Measurements from ENCODE around the gene DPY30. TPM values are rescaled to one million over a fixed set of nuclear protein-coding genes. Genes with fewer than 3 reads are reported as not detected.
A peak's percentile ranks its signal among the peaks of the same experiment; 100 is the strongest.

DPY30 gene
- polyA plus RNA-seq, 1 donor (not counting 4 experiments of a cell fraction or from before 2014, with no cell fraction given), result 117 TPM

DNA sequence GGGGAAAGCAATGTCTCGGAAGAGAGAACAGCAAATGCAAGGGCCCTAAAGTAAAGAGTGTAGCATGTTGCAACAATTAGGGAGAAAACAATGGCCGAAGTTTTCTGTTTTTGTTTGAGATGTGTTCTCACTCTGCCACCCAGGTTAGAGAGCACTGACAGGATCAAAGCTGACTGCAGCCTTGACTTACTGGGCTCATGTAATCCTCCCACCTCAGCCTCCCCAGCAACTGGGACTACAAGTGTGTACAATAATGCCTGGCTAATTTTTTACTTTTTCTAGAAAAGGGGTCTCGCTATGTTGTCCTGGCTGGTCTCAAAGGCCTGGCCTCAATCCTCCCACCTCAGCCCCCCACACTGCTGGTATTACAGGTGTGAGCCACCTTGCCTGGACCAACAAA, 52.7 kb downstream of the DPY30 start:
- peaks cover 96% of the 10 kb centered on the region for H3K79me2 ChIP-seq (ENCODE audit: control insufficient read depth, insufficient read depth, low read length)
- peak overlapping the region; percentile 18 for H3K27ac ChIP-seq (ENCODE audit: control insufficient read depth, insufficient read depth, low read length)
- TF ChIP-seq, protein P1, sequence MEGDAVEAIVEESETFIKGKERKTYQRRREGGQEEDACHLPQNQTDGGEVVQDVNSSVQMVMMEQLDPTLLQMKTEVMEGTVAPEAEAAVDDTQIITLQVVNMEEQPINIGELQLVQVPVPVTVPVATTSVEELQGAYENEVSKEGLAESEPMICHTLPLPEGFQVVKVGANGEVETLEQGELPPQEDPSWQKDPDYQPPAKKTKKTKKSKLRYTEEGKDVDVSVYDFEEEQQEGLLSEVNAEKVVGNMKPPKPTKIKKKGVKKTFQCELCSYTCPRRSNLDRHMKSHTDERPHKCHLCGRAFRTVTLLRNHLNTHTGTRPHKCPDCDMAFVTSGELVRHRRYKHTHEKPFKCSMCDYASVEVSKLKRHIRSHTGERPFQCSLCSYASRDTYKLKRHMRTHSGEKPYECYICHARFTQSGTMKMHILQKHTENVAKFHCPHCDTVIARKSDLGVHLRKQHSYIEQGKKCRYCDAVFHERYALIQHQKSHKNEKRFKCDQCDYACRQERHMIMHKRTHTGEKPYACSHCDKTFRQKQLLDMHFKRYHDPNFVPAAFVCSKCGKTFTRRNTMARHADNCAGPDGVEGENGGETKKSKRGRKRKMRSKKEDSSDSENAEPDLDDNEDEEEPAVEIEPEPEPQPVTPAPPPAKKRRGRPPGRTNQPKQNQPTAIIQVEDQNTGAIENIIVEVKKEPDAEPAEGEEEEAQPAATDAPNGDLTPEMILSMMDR (optimal IDR thresholded peaks at IDR 0.05 in 1 of 3, IDR thresholded peaks at IDR 0.05 in 1 of 3, conservative IDR thresholded peaks at IDR 0.05 in 1 of 3; ENCODE audit: extremely low read depth in 1 of 3, insufficient read depth in 2 of 3, low read length in 3 of 3), result no peak
- no peak for TF ChIP-seq EZH2 (IDR thresholded peaks at IDR 0.05; ENCODE audit: low read length)
- DNase-seq (ENCODE audit: low read depth, low spot score) (no peak), FAIRE-seq (no peak)
- H3K4me3 ChIP-seq (ENCODE audit: control insufficient read depth in 2 of 3, extremely low read depth in 1 of 3, insufficient read depth in 2 of 3, low read depth in 1 of 3, low read length in 3 of 3), result no peak overlapping the region
- dilution Hi-C loops (cut with MboI; ENCODE audit: extremely low pct_ligation_motif_present, low sequenced_read_pairs), result no loop called here
- no peak overlapping the region for H3K4me2 ChIP-seq (ENCODE audit: control insufficient read depth, extremely low read depth, insufficient read depth, low read depth, low read length)
- H2AFZ ChIP-seq (ENCODE audit: control insufficient read depth, low read length), result no peak overlapping the region
- H3K27me3 ChIP-seq (ENCODE audit: control insufficient read depth, extremely low read depth, insufficient read depth, low read length), result no peaks in the 10 kb centered on the region
- peaks cover 12% of the 10 kb centered on the region for H3K4me1 ChIP-seq (ENCODE audit: control insufficient read depth, extremely low read depth, insufficient read depth, low read length)
- no peak overlapping the region for H3K9ac ChIP-seq (ENCODE audit: control insufficient read depth, extremely low read depth, insufficient read depth, low read length)
- H4K20me1 ChIP-seq (ENCODE audit: control insufficient read depth, extremely low read depth, insufficient read depth, low read length), result peaks cover 7% of the 10 kb centered on the region
- no peaks in the 10 kb centered on the region for H3K9me1 ChIP-seq (ENCODE audit: control insufficient read depth, extremely low read depth, insufficient read depth, low read length)
- H3K9me3 ChIP-seq (ENCODE audit: control insufficient read depth, low read depth, low read length), result no peaks in the 10 kb centered on the region
- H3K36me3 ChIP-seq (ENCODE audit: control insufficient read depth in 2 of 2, extremely low read depth in 1 of 2, insufficient read depth in 2 of 2, low read length in 2 of 2), result peaks cover 0 to 1% of the 10 kb centered on the region in 2 experiments

DNA sequence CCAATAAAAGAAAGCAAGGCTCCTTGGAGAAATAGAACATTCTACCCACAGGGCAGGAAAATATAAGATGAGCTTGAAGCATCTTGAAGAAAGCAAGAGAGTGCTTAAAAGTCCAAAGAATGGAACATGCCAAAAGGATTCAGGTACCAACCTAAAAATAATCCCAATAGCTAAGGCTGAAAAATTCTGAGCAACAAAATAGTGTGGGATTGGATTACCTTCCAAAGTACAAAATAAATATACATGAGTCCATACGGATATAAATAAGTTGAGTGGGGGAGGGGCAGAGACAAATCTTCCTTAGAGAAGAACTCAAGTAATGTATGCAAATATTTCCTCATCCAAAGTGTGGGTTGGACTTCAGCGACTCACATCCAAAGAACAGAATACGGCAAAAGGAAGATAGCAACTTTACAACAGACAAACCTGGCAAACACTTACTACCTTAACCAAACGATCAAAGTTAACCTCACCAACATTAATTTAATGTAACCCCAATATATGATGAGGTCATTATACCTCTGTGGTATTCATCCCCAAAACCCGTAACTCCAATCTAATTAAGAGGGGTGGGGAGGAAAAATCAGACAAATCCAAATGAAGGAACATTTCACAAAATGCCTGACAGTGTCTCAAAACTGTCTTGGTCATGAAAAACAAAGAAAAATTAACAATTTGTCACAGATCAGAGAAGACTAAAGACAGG, 55.7 kb downstream of the DPY30 start:
- H3K27me3 ChIP-seq (ENCODE audit: control insufficient read depth, extremely low read depth, insufficient read depth, low read length), result no peaks in the 10 kb centered on the region
- no peak overlapping the region for H3K9ac ChIP-seq (ENCODE audit: control insufficient read depth, extremely low read depth, insufficient read depth, low read length)
- H4K20me1 ChIP-seq (ENCODE audit: control insufficient read depth, extremely low read depth, insufficient read depth, low read length), result peaks cover 9% of the 10 kb centered on the region
- H3K9me1 ChIP-seq (ENCODE audit: control insufficient read depth, extremely low read depth, insufficient read depth, low read length), result no peaks in the 10 kb centered on the region
- no peak for TF ChIP-seq EZH2 (IDR thresholded peaks at IDR 0.05; ENCODE audit: low read length)
- TF ChIP-seq, protein P1 (optimal IDR thresholded peaks at IDR 0.05 in 1 of 3, IDR thresholded peaks at IDR 0.05 in 1 of 3, conservative IDR thresholded peaks at IDR 0.05 in 1 of 3; ENCODE audit: extremely low read depth in 1 of 3, insufficient read depth in 2 of 3, low read length in 3 of 3), result no peak
- no peak overlapping the region for H3K27ac ChIP-seq (ENCODE audit: control insufficient read depth, insufficient read depth, low read length)
- FAIRE-seq (no peak), DNase-seq (ENCODE audit: low read depth, low spot score) (no peak)
- peaks cover 0 to 1% of the 10 kb centered on the region in 2 experiments for H3K36me3 ChIP-seq (ENCODE audit: control insufficient read depth in 2 of 2, extremely low read depth in 1 of 2, insufficient read depth in 2 of 2, low read length in 2 of 2)
- H3K4me2 ChIP-seq (ENCODE audit: control insufficient read depth, extremely low read depth, insufficient read depth, low read depth, low read length), result no peak overlapping the region
- no peak overlapping the region for H3K4me3 ChIP-seq (ENCODE audit: control insufficient read depth in 2 of 3, extremely low read depth in 1 of 3, insufficient read depth in 2 of 3, low read depth in 1 of 3, low read length in 3 of 3)
- H3K79me2 ChIP-seq (ENCODE audit: control insufficient read depth, insufficient read depth, low read length), result peaks cover 97% of the 10 kb centered on the region
- dilution Hi-C loops (cut with MboI; ENCODE audit: extremely low pct_ligation_motif_present, low sequenced_read_pairs), result no loop called here
- H2AFZ ChIP-seq (ENCODE audit: control insufficient read depth, low read length), result no peak overlapping the region
- no peaks in the 10 kb centered on the region for H3K9me3 ChIP-seq (ENCODE audit: control insufficient read depth, low read depth, low read length)
- peaks cover 12% of the 10 kb centered on the region for H3K4me1 ChIP-seq (ENCODE audit: control insufficient read depth, extremely low read depth, insufficient read depth, low read length)
